Measurements from ENCODE around the gene ZDHHC3.
A peak's percentile ranks its signal among the peaks of the same experiment; 100 is the strongest.

ZDHHC3 gene

GRCh38 chr3:44976002-44976815, at the start of gene ZDHHC3, which contains the start of gene EXOSC7:
Gene ZDHHC3, minus strand, starts transcription at chr3:44976174. Its CDS starts 16,738 bp downstream, at chr3:44959436.
Gene EXOSC7, plus strand, starts transcription at chr3:44976244. Its CDS starts 34 bp downstream, at chr3:44976278.
- peak; percentile 79 for DNase-seq
- in situ Hi-C loops (cut with HindIII; ENCODE audit: low pct_ligation_motif_present, low pct_unique_long_range_greater_than_20kb, low sequenced_read_pairs) = no loop called here

- DNase-seq = no peak
- in situ Hi-C loops (cut with HindIII; ENCODE audit: low pct_ligation_motif_present, low pct_unique_long_range_greater_than_20kb, low sequenced_read_pairs) = no loop called here
These were observed 48.7 kb upstream of the ZDHHC3 start for GRCh38 chr3:45024542-45025255.

GRCh38 chr3:45023675-45024074, 47.7 kb upstream of the ZDHHC3 start:
- in situ Hi-C loops (cut with HindIII; ENCODE audit: low pct_ligation_motif_present, low pct_unique_long_range_greater_than_20kb, low sequenced_read_pairs) = no loop called here
- no peak for DNase-seq

GRCh38 chr3:45021524-45022297, 45.7 kb upstream of the ZDHHC3 start:
- in situ Hi-C loops (cut with HindIII; ENCODE audit: low pct_ligation_motif_present, low pct_unique_long_range_greater_than_20kb, low sequenced_read_pairs) = no loop called here
- DNase-seq = no peak

- no peak for DNase-seq
- in situ Hi-C loops (cut with HindIII; ENCODE audit: low pct_ligation_motif_present, low pct_unique_long_range_greater_than_20kb, low sequenced_read_pairs) = no loop called here
These were observed 44.6 kb upstream of the ZDHHC3 start for GRCh38 chr3:45020534-45020933.

- no peak for DNase-seq
- in situ Hi-C loops (cut with HindIII; ENCODE audit: low pct_ligation_motif_present, low pct_unique_long_range_greater_than_20kb, low sequenced_read_pairs) = no loop called here
These were observed 41.8 kb upstream of the ZDHHC3 start for GRCh38 chr3:45017821-45018220.

GRCh38 chr3:45016916-45017315, 40.9 kb upstream of the ZDHHC3 start:
- DNase-seq = no peak
- in situ Hi-C loops (cut with HindIII; ENCODE audit: low pct_ligation_motif_present, low pct_unique_long_range_greater_than_20kb, low sequenced_read_pairs) = no loop called here

GRCh38 chr3:45012577-45012976, 36.6 kb upstream of the ZDHHC3 start:
- in situ Hi-C loops (cut with HindIII; ENCODE audit: low pct_ligation_motif_present, low pct_unique_long_range_greater_than_20kb, low sequenced_read_pairs) = no loop called here
- DNase-seq = no peak

GRCh38 chr3:45011756-45012508, 36.0 kb upstream of the ZDHHC3 start:
- in situ Hi-C loops (cut with HindIII; ENCODE audit: low pct_ligation_motif_present, low pct_unique_long_range_greater_than_20kb, low sequenced_read_pairs) = no loop called here
- DNase-seq = peak; percentile 86

- in situ Hi-C loops (cut with HindIII; ENCODE audit: low pct_ligation_motif_present, low pct_unique_long_range_greater_than_20kb, low sequenced_read_pairs) = no loop called here
- peak; percentile 83 for DNase-seq
These were observed 34.9 kb upstream of the ZDHHC3 start for GRCh38 chr3:45010811-45011333.

GRCh38 chr3:45009868-45010267, 33.9 kb upstream of the ZDHHC3 start:
- DNase-seq = no peak
- in situ Hi-C loops (cut with HindIII; ENCODE audit: low pct_ligation_motif_present, low pct_unique_long_range_greater_than_20kb, low sequenced_read_pairs) = no loop called here

- in situ Hi-C loops (cut with HindIII; ENCODE audit: low pct_ligation_motif_present, low pct_unique_long_range_greater_than_20kb, low sequenced_read_pairs) = no loop called here
These were observed 32.1 kb upstream of the ZDHHC3 start for GRCh38 chr3:45008117-45008516.

GRCh38 chr3:45007091-45007490, 31.1 kb upstream of the ZDHHC3 start:
- DNase-seq = no peak
- in situ Hi-C loops (cut with HindIII; ENCODE audit: low pct_ligation_motif_present, low pct_unique_long_range_greater_than_20kb, low sequenced_read_pairs) = no loop called here

More at GRCh38 chr3:45008117-45008516, 32.1 kb upstream of the ZDHHC3 start:
- DNase-seq = no peak

GRCh38 chr3:45003859-45004258, 27.9 kb upstream of the ZDHHC3 start:
- no peak for DNase-seq
- in situ Hi-C loops (cut with HindIII; ENCODE audit: low pct_ligation_motif_present, low pct_unique_long_range_greater_than_20kb, low sequenced_read_pairs) = no loop called here

- no peak for DNase-seq
- in situ Hi-C loops (cut with HindIII; ENCODE audit: low pct_ligation_motif_present, low pct_unique_long_range_greater_than_20kb, low sequenced_read_pairs) = no loop called here
These were observed 27.4 kb upstream of the ZDHHC3 start for GRCh38 chr3:45003406-45003805.

GRCh38 chr3:45002720-45003119, 26.7 kb upstream of the ZDHHC3 start:
- in situ Hi-C loops (cut with HindIII; ENCODE audit: low pct_ligation_motif_present, low pct_unique_long_range_greater_than_20kb, low sequenced_read_pairs) = no loop called here
- DNase-seq = no peak

- in situ Hi-C loops (cut with HindIII; ENCODE audit: low pct_ligation_motif_present, low pct_unique_long_range_greater_than_20kb, low sequenced_read_pairs) = no loop called here
These were observed 26.2 kb upstream of the ZDHHC3 start for GRCh38 chr3:45002139-45002660.

GRCh38 chr3:45001738-45002137, 25.8 kb upstream of the ZDHHC3 start:
- in situ Hi-C loops (cut with HindIII; ENCODE audit: low pct_ligation_motif_present, low pct_unique_long_range_greater_than_20kb, low sequenced_read_pairs) = no loop called here
- no peak for DNase-seq

More at GRCh38 chr3:45002139-45002660, 26.2 kb upstream of the ZDHHC3 start:
- no peak for DNase-seq

All from ACHN (cell line).